HG03025 (cell line): ENCODE measurements around the gene KIAA0040.

Source experiments
- ATAC-seq: cut with Tn5 transposase; IDR thresholded peaks from one replicate; pipeline ENCODE4 v1.9.1; 2021; ENCODE audit warnings: mild to moderate bottlenecking, moderate library complexity; ENCODE audit not compliant: unreplicated experiment, low FRiP score

The KIAA0040 gene

GRCh38 chr1:175192630-175193526 lies at the start of gene KIAA0040:
KIAA0040 (minus strand) TSS chr1:175192776; CDS start chr1:175161013, 31,763 bp downstream.
- ATAC-seq = peak; percentile 36

GRCh38 chr1:175237389-175237788 lies 44.8 kb upstream of the KIAA0040 start:
- no peak for ATAC-seq

GRCh38 chr1:175234639-175235038 lies 42.1 kb upstream of the KIAA0040 start:
- ATAC-seq = no peak

GRCh38 chr1:175232335-175232734 lies 39.8 kb upstream of the KIAA0040 start:
- no peak for ATAC-seq

- ATAC-seq = peak; percentile 20
Measured at GRCh38 chr1:175225805-175226129, 33.2 kb upstream of the KIAA0040 start.

GRCh38 chr1:175222296-175222938 lies 29.8 kb upstream of the KIAA0040 start:
- ATAC-seq = no peak

- ATAC-seq = no peak
Measured at GRCh38 chr1:175221557-175222175, 29.1 kb upstream of the KIAA0040 start.

GRCh38 chr1:175220853-175221556 lies 28.4 kb upstream of the KIAA0040 start:
- ATAC-seq = no peak

- no peak for ATAC-seq
Measured at GRCh38 chr1:175219774-175220173, 27.2 kb upstream of the KIAA0040 start.

GRCh38 chr1:175218786-175219434 lies 26.3 kb upstream of the KIAA0040 start:
- no peak for ATAC-seq

- ATAC-seq = no peak
Measured at GRCh38 chr1:175217721-175218531, 25.4 kb upstream of the KIAA0040 start.

GRCh38 chr1:175216444-175216843 lies 23.9 kb upstream of the KIAA0040 start:
- ATAC-seq = no peak

GRCh38 chr1:175211656-175212055 lies 19.1 kb upstream of the KIAA0040 start:
- no peak for ATAC-seq

GRCh38 chr1:175210744-175211143 lies 18.2 kb upstream of the KIAA0040 start:
- ATAC-seq = no peak

GRCh38 chr1:175209493-175209921 lies 16.9 kb upstream of the KIAA0040 start:
- no peak for ATAC-seq

- ATAC-seq = peak; percentile 61
Measured at GRCh38 chr1:175208773-175209492, 16.4 kb upstream of the KIAA0040 start.

GRCh38 chr1:175207971-175208370 lies 15.4 kb upstream of the KIAA0040 start:
- ATAC-seq = no peak

GRCh38 chr1:175206687-175207086 lies 14.1 kb upstream of the KIAA0040 start:
- no peak for ATAC-seq

GRCh38 chr1:175204330-175204729 lies 11.8 kb upstream of the KIAA0040 start:
- peak; percentile 87 for ATAC-seq
